Cardiac septum (tissue), 1 donor: ENCODE results near the gene MYDGF. TPM values are rescaled to one million over a fixed set of nuclear protein-coding genes. Genes with fewer than 3 reads are reported as not detected.

Experiments used
- DNase-seq: peaks from one replicate; pipeline ENCODE4 v3.0.0-alpha.2; 2020; ENCODE audit warnings: low spot score
- intact Hi-C: fragments of 100-400 bp; cut with DNase I; formaldehyde crosslinking; loops from one replicate; pipeline ENCODE4 v1.14.0; 2022
- total RNA-seq: library from RNA; stranded (reverse); fragmentation: NEBNext Ultra II Directional; extraction: Animal tissue kit (Norgen Biotek cat#: 25700); gene quantifications from one replicate; pipeline ENCODE4 v1.2.1, GENCODE V29; 2021
- donor health status: DM: no; HTN: no; CAD: no.

MYDGF gene
- total RNA-seq, 1 donor from 2014 or later = 37.1 TPM

DNA sequence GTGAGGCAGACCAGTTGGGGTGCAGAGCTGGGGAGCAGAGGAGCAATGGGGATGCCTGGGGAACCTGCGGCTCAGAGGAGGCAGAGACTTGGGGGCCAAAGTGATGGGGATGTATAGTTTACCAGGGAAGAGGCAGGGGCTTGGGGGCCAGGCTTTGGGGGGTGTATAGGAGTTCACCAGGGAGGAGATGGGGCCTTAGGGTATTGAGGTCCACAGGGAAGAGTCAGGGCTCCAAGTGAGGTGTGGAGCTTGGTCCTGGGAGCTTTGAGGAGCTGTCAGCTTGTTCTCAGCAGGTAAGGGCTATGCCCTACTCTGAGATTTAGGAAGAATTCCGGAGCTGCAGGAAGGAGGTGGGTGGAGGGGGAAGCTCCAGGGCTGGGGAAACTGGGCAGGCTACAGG, 20.0 kb downstream of the MYDGF start:
- no peak for DNase-seq
- intact Hi-C loops = no loop called here

DNA sequence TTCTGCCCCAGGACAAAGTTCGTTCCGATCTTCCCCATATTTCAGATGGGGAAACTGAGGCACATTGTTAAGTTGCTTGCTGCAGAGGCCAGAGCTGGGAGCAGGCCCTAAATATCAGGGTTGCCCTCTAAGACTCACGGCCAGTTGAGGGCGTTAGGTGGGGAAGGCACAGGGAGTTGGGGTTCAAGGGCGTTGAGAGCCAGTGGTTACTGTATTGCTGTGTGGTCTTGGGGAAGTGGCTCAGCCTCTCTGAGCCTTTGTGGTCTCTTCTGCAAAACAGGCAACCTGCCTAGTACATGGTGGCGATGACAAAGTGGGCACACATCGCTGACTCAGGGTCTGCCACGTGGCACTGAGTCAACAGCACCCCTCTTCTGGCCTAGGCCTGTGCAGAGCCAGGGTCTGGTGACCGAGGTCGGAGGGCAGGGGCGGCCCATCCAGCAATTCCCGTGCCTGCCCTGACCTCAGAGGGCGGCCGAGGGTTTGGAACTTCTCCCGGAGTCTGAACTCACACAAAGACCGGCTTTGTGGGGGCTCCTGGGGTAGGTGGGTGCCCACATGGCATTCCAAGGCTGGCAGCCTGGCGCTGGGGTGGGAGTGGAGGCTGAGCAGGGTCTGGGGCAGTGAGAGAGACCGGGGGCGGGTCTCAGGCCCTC, 20.6 kb downstream of the MYDGF start:
- intact Hi-C loops = no loop called here
- DNase-seq = no peak

DNA sequence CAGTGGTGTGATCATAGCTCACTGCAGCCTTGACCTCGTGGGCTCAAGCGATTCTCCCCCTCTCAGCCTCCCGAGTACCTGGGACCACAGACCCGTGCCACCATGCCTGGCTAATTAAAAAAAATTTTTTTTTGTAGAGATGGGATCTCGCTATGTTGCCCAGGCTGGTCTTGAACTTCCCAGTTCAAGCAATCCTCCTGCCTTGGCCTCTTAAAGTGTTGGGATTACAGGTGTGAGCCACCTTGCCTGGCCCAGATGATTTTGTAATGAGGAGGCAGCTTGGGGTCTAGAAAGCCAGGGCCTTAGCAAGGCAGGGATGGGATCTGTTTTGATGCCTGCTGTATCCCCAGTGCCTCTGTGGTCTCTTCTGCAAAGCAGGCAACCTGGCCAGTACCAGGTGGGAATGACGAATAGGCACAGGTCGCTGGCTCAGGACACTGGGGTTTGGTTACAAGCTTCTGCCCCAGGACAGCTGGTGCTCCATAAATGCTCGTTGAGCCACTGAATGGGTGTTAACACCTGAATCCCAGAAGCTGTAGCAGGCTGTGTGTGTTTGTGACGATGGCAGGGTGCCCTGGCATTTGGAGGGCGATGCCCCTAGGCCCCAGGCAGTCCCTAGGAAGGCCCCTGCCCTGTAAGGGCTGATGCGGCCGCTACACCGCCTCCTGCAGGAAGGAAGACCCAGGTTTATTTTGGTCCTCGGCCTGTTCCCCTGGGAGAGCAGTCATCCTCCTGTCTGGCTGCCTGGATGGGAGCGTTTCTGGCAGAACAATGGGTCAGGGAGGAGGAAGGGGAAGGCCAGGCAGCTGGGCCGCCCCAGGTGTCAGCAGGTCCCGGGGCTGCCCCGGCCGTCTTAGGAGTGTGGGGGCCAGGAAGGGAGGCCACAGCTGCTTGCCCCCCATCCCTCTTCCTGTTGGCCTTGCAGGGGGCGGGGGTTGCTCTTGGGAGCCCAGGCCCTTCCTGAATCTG, 22.2 kb downstream of the MYDGF start:
- DNase-seq = peak; percentile 87
- intact Hi-C loops = no loop called here

DNA sequence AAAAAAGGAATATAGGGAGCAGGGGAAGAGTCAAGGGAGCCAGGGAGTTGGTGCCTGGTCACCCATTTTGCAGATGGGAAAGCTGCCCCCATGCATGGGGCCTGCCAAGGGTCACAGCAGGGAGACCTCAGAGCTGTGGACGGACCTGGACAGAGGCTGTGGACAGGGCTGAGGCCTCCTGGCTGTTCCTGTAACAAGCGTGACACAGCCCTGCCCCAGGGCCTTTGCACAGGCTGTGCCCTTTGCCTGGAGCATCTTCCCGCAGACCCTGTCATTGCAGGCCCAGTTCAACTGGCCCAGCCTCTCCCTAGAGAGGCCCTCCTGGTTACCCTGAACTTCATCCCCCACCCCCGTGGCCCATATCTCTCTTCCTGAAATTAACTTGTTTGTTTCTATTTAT, 24.4 kb downstream of the MYDGF start:
- no peak for DNase-seq
- intact Hi-C loops = no loop called here

DNA sequence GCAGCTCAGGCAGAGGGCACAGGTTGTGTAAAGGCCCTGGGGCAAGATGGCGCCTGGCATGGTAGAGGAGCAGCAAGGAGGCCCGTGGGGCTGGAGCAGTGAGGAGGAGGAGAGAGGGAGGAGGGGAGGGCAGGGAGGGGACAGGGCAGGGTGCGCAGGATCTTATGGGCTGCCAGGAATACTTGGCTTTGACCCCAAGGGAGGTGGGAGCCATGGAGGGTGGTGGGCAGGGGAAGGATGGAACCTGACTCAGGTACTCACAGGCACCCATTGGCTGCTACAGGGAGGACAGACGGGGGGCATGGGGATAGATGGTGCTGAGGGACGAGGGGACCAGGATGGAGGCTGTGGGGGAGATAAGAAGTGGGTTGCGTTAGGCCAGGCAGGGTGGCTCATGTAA, 27.5 kb downstream of the MYDGF start:
- intact Hi-C loops = no loop called here
- DNase-seq = no peak

DNA sequence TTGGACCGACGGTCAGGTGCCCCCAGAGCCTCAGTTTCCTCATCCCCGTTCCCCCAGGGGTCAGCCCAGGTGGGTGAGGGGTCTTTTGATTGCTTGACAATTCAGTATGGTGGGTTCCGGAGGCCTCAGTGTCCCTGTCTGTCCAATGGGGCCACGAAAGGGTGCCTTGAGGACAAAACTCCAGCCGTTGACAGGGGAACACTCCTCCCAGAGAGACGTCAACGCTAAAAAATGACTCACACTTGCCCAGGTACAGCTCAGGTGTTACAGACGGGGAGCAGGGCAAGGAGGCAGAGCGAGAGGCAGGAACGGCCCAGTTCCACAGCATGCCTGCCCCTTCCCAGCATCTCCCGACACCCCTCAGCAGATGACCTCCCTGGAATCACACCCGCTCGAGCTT, 29.0 kb downstream of the MYDGF start:
- intact Hi-C loops = no loop called here
- no peak for DNase-seq

DNA sequence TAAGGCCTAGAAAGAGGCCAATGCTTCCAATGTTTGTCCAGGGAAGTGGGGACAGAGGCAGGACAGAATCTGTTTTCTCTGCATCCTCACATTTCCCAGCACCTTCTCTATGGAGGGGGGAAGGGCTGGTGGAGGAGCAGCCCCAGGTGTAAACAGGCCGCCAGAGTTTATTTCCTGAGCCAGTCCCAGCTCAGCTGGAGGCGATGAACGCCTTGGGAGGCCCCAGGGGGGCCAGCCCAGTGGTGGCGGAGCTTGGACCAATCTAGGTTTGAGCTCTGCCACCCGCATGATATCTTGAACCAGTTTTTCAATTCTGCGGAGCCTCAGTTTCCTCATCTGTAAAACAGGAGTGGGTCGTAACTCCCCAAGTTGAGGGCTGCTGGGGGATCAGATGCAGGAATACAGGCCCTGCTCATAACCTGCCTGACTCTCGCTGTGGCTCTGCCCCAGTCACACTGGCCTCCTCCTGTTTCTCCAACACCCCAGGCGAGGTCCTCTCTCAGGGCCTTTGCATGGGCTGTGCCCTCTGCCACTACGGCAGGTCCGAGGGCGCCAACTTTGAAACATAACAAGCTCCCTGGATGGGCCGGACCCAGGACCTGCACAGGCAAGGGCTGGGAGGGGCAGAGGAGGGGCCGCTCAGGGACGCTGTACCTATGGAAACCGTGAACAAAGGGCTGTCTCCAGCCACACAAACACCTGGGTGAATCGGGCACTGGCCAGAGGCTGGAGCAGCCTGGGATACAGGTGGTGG, 29.7 kb downstream of the MYDGF start:
- intact Hi-C loops = no loop called here
- no peak for DNase-seq

DNA sequence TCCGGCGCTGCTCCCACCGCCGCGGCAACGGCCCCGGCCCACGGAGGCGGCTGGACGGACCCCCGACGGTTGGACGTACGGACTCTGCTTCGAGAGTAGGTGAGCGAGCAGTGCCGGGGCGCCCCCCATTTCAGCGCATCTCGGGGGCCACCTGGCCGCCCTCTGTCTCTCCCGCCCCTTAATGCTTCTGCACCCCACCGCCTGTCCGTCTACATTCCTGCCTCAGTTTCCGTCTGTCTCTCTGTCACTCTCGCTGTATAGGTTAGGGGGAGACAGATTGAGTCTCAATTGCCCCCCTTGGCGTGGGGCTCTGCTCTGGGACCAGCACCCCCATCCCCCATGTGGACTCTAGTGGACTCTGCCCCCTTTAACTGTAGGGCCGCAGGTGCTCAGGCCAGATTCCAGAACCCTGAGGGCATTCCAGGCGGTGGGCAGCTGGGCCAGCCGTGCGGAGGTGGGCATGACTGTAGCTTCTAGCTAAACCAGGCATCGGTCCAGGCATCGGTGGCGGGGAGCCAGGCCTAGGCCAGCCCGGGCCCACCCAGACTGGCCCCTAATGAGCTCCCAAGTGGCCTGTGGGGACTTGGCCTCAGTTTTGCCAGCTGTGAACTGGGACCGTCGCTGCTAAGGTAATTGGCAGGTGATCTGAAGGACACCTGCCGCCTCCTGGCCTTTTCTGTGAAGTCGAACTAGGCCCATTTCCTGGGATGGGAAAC, 30.5 kb downstream of the MYDGF start:
- intact Hi-C loops = loop anchor here (2.0 to 5.0 kb wide), 3 partner anchors 73 to 372 kb away; partner anchors contain the start of gene SEMA6B
- DNase-seq = no peak

DNA sequence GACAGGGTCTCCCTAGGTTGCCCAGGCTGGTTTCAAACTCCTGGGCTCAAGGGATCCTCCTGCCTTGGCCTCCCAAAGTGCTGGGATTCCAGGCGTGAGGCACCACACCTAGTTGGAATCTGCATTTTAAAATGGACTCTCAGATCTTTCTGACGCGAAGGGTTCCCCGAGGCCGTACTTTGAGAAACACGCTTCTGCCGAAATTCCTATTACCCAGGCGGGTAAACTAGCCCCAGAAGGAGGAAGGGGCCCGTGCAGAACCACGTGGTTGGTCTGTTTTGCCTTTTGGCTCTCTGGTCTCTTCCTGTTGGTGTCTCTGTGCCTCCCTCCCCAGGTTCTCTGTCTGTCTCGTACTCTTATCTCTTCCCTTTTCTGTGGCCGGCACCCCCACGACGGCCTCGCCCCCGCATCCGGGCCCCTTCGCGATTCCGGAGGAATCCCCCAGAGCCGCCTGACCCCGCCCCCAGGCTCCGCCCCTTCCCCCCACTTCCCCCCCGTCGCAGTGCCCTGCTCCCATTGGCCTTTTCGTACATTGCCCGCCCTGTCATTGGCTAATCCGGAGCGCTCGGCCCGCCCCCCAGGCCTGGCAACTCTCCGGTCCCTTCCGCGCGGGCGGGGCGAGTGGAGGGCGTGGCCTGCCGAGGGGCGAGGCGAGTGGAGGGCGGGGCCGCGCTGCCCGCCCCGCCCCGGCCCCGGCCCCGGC, 31.2 kb downstream of the MYDGF start, which contains the start of gene TNFAIP8L1:
Gene TNFAIP8L1, plus strand, starts transcription at position 689 of the 703 bp plus-strand sequence. CDS start 12,354 bp downstream, outside the sequence.
- peak; percentile 98 for DNase-seq
- intact Hi-C loops = loop anchor here (2.0 to 5.0 kb wide), 3 partner anchors 74 to 372 kb away; partner anchors contain the start of gene SEMA6B

DNA sequence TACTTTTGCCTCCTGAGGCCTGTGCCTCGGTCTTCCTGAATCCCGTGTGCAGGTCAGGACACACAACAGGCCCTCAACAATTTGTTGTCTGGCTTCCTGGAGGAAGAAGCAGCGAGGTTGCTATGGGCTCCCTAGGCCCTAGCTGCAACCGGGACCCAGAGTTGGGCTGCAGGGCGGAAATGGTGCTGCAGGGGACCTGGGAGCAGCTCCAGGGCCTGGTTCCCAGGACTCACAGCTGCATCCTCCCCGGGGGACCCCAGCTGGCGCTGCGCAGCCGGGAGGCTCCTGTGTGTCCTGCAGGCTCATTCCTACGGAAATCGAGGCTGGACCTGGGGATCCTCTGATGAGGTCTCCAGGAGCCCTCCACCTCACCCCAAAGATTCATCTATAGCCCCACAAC, 31.8 kb downstream of the MYDGF start:
- intact Hi-C loops = loop anchor here (2.0 to 5.0 kb wide), 3 partner anchors 74 to 371 kb away; partner anchors contain the start of gene SEMA6B

DNA sequence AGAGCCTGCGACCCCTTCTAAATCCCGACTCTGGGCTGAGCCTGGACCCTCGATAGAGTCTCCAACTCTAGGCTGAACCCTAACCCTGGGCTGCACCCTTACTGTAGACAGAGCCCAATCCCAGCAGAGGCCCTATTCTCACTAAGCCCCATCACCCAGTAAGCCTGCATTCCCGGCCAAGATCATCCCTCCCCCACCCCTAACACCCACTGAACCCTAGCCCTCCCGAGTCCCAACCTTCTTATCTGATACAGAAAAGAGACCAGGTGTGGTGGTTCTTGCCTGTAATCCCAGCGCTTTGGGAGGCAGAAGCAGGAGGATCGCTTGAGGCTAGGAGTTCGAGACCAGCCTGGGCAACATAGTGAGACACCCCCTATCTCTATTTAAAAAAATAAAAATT, 33.4 kb downstream of the MYDGF start:
- no peak for DNase-seq
- intact Hi-C loops = loop anchor here (5.0 kb wide), 2 partner anchors 79 to 369 kb away; partner anchors contain the start of gene SEMA6B

More for the DNA sequence above, 31.8 kb downstream of the MYDGF start:
- no peak for DNase-seq

DNA sequence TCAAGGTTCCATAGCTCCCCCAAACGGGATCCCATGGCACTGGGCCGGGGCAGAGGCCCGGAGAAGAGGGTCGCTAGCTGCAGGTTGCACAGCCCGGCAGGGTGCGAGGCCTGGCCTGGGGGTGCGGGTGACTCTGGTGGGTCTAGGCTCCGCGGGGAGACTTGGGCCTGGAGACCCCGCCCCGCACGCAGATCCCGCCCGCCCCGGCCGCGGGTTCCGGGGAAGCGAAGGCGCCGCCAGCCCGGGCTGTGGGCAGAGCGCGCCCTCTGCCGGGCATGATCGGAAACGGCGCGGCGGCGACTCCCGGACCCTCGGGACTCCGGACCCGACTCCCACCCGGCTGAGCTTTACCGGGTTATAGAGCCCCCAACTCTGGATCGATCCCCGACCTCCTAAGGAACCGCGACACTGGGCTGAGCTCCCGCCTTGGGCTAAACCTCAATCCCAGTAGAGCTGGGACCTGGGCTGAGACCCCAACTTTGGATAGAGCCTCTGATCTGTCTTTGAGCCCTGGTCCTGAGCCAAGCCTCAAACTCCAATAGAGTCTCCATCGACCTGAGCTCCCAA, 33.9 kb downstream of the MYDGF start:
- peak; percentile 85 for DNase-seq
- intact Hi-C loops = loop anchor here (5.0 kb wide), 2 partner anchors 79 to 369 kb away; partner anchors contain the start of gene SEMA6B

DNA sequence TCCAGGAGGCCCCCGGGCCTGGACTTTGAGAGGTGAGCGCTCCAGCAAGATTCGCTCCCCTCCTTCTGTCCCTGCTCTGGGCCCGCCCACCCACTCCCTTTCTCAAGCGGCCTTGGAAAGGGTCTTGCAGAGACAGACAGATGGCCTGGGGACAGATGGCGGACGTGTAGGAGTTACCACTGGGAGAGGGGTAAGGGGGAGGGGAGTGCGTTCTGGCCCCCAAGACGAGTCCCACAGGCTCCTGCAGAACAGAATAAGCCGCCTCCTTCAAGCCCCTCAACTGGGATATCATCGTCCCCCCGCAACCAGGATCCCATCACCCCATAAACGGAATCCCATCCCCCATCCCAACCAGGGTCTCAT, 34.4 kb downstream of the MYDGF start:
- no peak for DNase-seq
- intact Hi-C loops = loop anchor here (2.0 to 5.0 kb wide), 3 partner anchors 61 to 368 kb away; partner anchors contain the start of gene SEMA6B

DNA sequence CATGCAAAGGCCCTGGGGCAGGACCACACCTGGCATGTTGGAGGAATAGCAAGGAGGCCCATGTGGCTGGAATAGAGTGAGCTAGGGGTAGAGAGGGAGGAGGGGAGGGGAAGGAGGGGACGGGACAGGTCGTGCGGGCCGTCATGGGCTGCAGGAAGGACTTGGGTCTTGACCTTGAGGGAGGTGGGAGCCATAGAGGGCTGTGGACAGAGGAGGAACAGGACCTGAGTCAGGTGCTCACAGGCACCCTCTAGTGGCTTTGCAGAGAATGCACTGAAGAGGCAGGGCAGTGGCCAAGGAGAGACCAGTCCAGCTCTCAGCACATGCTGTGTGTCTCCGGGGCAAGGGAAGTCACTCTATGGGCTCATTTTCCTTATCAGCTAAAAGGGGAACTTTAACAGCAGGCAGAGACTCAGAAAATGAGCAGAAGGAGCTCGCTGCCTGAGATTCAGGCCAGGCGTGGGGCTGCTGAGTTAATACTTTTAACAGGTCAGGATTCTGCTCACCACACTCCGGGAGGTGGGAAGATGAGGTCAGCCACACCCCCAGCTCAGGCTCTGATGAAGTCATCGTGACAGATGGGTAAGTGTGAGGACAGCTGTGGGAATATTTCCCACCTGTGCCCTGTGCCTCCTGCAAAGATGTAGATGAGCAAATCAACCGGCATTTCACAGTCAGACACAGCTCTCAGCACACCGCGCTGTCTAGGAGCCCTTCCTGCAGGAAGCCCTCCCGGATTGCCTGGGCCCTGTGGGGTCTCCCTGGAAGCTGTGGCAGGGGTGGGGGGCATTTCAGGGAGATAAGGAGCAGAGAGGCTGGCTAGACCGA, 36.8 kb downstream of the MYDGF start:
- DNase-seq = peak; percentile 89
- intact Hi-C loops = no loop called here

DNA sequence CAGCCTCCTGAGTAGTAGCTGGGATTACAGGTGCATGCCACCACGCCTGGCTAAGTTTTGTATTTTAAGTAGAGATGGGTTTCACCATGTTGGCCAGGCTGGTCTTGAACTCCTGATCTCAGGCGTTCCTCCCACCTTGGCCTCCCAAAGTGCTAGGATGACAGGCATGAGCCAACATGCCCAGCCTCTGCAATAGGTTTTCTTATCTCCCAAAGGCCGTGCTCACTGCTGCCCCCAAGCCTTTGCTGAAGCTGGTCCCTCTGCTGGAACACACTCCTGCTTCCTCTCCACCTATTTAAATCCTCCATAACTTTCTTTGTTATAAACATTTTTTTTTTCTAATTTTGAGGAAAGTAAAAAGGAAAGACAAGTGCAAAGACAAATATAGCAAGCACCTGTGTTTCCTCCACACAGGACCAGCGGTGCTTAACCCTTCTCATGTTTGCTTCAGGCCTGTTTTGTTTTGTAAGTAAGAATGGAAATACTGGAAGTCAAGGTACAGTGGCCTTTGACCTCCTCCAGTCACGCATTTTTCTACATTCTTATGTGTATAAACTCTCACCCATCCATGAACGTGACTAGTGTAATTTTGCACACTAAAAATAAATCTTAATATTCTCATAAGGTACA, 45.3 kb downstream of the MYDGF start:
- intact Hi-C loops = no loop called here
- no peak for DNase-seq

DNA sequence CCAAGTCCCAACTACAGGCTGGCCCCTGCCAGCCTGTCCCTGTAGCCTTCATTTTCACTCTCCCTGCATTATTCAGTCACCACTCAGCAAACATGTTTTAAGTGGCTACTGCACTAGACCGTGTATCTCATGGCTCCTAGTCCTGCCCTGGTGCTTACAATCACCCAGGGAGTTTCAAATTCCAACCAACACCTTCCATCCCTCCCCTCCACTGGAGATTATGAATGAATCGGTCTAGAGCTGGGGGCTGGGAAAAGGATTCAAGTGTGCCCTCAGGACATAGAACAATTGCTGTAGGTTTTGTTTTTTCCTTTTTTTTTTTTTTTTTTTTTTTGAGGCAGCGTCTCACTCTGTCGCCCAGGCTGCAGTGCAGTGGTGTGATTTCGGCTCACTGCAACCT, 45.8 kb downstream of the MYDGF start:
- no peak for DNase-seq
- intact Hi-C loops = no loop called here
